ENCODE results near the gene VSNL1.

VSNL1 gene

GRCh38 chr2:17520761-17521160 lies 19.7 kb upstream of the VSNL1 start:
- peaks cover 11% of the 10 kb centered on the region for H3K27me3 ChIP-seq (ENCODE audit: insufficient read depth, poor library complexity, severe bottlenecking)
- H3K9me3 ChIP-seq (ENCODE audit: severe bottlenecking): no peaks in the 10 kb centered on the region
- ATAC-seq (ENCODE audit: low read depth) (no peak), DNase-seq (ENCODE audit: low spot score) (no peak)
- peaks cover 6% of the 10 kb centered on the region for H3K4me1 ChIP-seq (ENCODE audit: insufficient read depth, poor library complexity, severe bottlenecking)
- H3K4me3 ChIP-seq (ENCODE audit: severe bottlenecking): no peak overlapping the region
- H3K36me3 ChIP-seq (ENCODE audit: low read depth): no peaks in the 10 kb centered on the region
- TF ChIP-seq CTCF (IDR thresholded peaks at IDR 0.05; ENCODE audit: poor library complexity, severe bottlenecking): no peak
- H3K27ac ChIP-seq (ENCODE audit: poor library complexity, severe bottlenecking): no peak overlapping the region

- Histone ChIP-seq H3K27me3 (ENCODE audit: insufficient read depth, poor library complexity, severe bottlenecking) (peaks cover 11% of the 10 kb centered on the region), H3K4me1 (ENCODE audit: insufficient read depth, poor library complexity, severe bottlenecking) (peaks cover 6% of the 10 kb centered on the region), H3K9me3 (ENCODE audit: severe bottlenecking) (no peaks in the 10 kb centered on the region), H3K27ac (ENCODE audit: poor library complexity, severe bottlenecking) (no peak overlapping the region), H3K4me3 (ENCODE audit: severe bottlenecking) (no peak overlapping the region), H3K36me3 (ENCODE audit: low read depth) (no peaks in the 10 kb centered on the region)
- DNase-seq (ENCODE audit: low spot score) (no peak), ATAC-seq (ENCODE audit: low read depth) (no peak)
- TF ChIP-seq CTCF (IDR thresholded peaks at IDR 0.05; ENCODE audit: poor library complexity, severe bottlenecking): no peak
Measured at GRCh38 chr2:17521621-17522020, 18.9 kb upstream of the VSNL1 start.

DNA sequence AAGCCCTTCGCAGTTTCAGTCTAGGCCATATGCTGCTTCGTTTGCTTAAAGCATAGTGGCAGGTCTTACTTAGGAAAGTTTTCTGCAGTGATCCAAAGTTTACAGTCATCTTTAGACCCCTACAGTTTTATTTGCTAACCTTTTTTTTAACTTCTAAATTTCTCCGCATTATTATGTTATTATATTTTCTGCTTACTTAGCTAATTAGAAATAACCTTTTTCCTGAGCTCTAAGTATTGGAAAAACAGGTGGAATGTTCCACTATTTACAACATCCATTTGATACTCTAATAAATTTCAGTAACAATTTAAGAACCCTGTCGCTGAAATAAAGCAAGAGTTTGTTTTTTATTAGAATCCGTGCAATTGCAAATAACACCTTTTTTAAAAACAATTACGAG lies 18.2 kb upstream of the VSNL1 start:
- H3K27ac ChIP-seq (ENCODE audit: poor library complexity, severe bottlenecking): no peak overlapping the region
- no peak overlapping the region for H3K4me3 ChIP-seq (ENCODE audit: severe bottlenecking)
- H3K4me1 ChIP-seq (ENCODE audit: insufficient read depth, poor library complexity, severe bottlenecking): peaks cover 6% of the 10 kb centered on the region
- H3K9me3 ChIP-seq (ENCODE audit: severe bottlenecking): no peaks in the 10 kb centered on the region
- no peak for DNase-seq (ENCODE audit: low spot score)
- no peaks in the 10 kb centered on the region for H3K36me3 ChIP-seq (ENCODE audit: low read depth)
- no peak for ATAC-seq (ENCODE audit: low read depth)
- TF ChIP-seq CTCF (IDR thresholded peaks at IDR 0.05; ENCODE audit: poor library complexity, severe bottlenecking): no peak
- peaks cover 11% of the 10 kb centered on the region for H3K27me3 ChIP-seq (ENCODE audit: insufficient read depth, poor library complexity, severe bottlenecking)

DNA sequence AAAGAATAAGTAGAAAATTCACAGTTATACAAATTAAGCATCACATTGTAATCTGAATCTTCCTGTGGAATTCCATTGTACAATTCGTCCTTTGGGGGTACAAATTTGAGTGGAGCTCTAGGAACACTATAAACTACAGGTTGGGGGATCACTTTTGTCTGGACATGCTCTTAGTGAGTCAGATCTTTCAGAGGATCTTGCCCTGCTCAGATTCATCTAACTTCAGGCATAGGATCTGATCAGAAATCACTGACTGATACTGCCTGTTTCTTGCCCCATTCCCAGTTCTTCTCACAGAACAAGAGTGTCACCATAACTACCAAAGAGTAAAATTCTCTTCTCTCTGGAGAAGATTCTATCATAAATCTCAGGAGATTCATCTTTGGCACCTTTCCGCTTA lies 10.7 kb upstream of the VSNL1 start:
- Histone ChIP-seq H3K9me3 (ENCODE audit: severe bottlenecking) (no peaks in the 10 kb centered on the region), H3K4me1 (ENCODE audit: insufficient read depth, poor library complexity, severe bottlenecking) (no peaks in the 10 kb centered on the region), H3K27ac (ENCODE audit: poor library complexity, severe bottlenecking) (no peak overlapping the region), H3K36me3 (ENCODE audit: low read depth) (no peaks in the 10 kb centered on the region), H3K27me3 (ENCODE audit: insufficient read depth, poor library complexity, severe bottlenecking) (peaks cover 2% of the 10 kb centered on the region), H3K4me3 (ENCODE audit: severe bottlenecking) (no peak overlapping the region)
- TF ChIP-seq CTCF (IDR thresholded peaks at IDR 0.05; ENCODE audit: poor library complexity, severe bottlenecking): no peak
- ATAC-seq (ENCODE audit: low read depth) (peak; percentile 48; the same call in 1 of the 3 replicates), DNase-seq (ENCODE audit: low spot score) (no peak)

GRCh38 chr2:17533546-17533945 lies 7.0 kb upstream of the VSNL1 start:
- ATAC-seq (ENCODE audit: low read depth) (no peak), DNase-seq (ENCODE audit: low spot score) (no peak)
- peaks cover 2% of the 10 kb centered on the region for H3K27me3 ChIP-seq (ENCODE audit: insufficient read depth, poor library complexity, severe bottlenecking)
- no peaks in the 10 kb centered on the region for H3K9me3 ChIP-seq (ENCODE audit: severe bottlenecking)
- H3K4me1 ChIP-seq (ENCODE audit: insufficient read depth, poor library complexity, severe bottlenecking): peaks cover 4% of the 10 kb centered on the region
- no peaks in the 10 kb centered on the region for H3K36me3 ChIP-seq (ENCODE audit: low read depth)
- H3K27ac ChIP-seq (ENCODE audit: poor library complexity, severe bottlenecking): no peak overlapping the region
- no peak for TF ChIP-seq CTCF (IDR thresholded peaks at IDR 0.05; ENCODE audit: poor library complexity, severe bottlenecking)
- no peak overlapping the region for H3K4me3 ChIP-seq (ENCODE audit: severe bottlenecking)

All from RWPE2 (cell line).